ENCODE results near the gene CYSTM1.

Gene CYSTM1

DNA sequence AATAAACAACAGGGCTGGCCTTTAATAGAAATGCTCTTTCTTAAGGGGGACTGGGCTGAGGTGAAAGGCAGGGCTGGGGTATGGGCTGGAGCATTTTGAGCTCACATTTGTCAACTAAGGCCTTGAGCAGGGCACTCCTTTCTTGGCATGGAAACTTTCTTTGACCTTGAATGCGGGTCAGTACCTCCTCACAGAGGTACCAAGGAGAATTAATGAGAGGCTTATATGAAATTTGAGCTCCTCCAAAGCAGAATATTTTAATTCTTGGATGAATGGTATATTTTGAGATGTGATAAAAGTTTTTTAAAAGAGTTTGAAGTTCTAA, 3.1 kb downstream of the CYSTM1 start:
- Histone ChIP-seq H3K27ac (peak overlapping the region; percentile 71 to 83), H3K4me3 (peak overlapping the region; percentile 29)
- TF ChIP-seq, protein P1, sequence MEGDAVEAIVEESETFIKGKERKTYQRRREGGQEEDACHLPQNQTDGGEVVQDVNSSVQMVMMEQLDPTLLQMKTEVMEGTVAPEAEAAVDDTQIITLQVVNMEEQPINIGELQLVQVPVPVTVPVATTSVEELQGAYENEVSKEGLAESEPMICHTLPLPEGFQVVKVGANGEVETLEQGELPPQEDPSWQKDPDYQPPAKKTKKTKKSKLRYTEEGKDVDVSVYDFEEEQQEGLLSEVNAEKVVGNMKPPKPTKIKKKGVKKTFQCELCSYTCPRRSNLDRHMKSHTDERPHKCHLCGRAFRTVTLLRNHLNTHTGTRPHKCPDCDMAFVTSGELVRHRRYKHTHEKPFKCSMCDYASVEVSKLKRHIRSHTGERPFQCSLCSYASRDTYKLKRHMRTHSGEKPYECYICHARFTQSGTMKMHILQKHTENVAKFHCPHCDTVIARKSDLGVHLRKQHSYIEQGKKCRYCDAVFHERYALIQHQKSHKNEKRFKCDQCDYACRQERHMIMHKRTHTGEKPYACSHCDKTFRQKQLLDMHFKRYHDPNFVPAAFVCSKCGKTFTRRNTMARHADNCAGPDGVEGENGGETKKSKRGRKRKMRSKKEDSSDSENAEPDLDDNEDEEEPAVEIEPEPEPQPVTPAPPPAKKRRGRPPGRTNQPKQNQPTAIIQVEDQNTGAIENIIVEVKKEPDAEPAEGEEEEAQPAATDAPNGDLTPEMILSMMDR (IDR thresholded peaks at IDR 0.05), result no peak
- DNase-seq (ENCODE audit: low spot score), result no peak

DNA sequence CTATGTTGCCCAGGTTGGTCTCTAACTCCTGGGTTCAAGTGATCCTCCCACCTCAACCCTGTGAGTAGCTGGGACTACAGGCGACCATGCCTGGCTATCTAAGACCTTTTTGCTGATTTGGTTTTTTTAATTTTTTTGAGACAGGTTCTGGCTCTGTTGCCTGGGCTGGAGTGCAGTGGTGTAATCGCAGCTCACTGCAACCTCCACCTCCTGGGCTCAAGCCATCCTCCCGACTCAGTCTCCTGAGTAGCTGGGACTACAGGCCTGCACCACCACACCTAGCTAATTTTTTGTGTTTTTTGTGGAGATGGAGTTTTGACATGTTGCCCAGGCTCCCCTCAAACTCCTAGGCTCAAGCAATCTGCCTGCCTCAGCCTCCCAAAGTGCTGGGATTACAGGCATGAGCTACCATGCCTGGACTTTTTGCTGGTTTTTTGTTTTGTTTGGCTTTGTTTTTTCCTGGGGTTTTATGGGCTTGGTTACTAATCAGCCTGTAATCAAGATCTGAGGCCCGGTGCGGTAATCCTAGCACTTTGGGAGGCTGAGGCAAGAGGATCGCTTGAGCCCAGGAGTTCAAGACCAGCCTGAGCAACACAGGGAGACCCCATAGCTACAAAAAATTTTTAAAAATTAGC, 3.6 kb downstream of the CYSTM1 start:
- DNase-seq (ENCODE audit: low spot score), result no peak
- Histone ChIP-seq H3K4me3 (no peak overlapping the region), H3K27ac (peak overlapping the region; percentile 71 to 83)
- TF ChIP-seq, protein P1 (IDR thresholded peaks at IDR 0.05), result no peak

DNA sequence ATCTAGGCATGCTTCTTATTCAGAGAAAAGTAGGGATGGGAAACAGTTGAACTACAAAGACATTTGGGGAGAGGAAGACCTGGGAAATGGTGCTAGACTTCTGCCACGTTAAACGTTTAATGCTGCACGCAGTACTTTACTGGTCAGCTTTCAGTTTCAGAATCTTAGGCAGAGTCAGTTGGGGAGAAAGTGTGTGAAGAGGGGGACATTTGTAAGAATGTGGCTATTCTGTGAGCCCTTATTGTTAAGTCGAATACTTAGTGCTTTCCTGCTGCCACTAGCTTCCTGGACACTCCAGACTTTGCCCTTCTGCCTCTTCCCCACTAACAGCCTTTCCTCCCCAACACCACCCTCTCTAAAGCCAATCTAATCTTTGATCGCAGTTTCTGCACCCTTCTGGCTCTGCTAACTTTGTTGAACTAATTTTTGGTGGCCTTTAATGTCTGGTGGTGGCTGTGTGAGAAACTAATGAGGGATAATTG, 6.1 kb downstream of the CYSTM1 start:
- H3K27ac ChIP-seq, result peak overlapping the region in 1 of 2 donors; percentile 41
- no peak overlapping the region for H3K4me3 ChIP-seq
- TF ChIP-seq, protein P1 (IDR thresholded peaks at IDR 0.05), result no peak
- DNase-seq (ENCODE audit: low spot score), result no peak

DNA sequence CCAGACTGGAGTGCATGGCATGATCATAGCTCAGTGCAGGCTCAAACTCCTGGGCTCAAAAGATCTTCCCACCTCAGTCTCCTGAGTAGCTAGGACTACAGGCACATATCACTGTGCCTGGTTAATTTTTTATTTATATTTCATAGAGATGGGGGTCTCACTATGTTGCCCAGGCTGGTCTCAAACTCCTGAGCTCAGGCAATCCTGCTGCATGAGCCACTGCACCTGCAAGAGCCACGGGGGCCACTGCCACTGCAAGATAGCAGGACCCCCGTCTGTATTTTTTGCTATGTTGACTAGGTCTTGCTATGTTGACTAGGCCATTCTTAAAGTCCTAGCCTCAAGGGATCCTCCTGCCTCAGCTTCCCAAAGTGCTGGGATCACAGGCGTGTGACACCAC, 6.5 kb downstream of the CYSTM1 start:
- DNase-seq (ENCODE audit: low spot score), result no peak
- Histone ChIP-seq H3K27ac (no peak overlapping the region), H3K4me3 (no peak overlapping the region)
- TF ChIP-seq, protein P1 (IDR thresholded peaks at IDR 0.05), result no peak

DNA sequence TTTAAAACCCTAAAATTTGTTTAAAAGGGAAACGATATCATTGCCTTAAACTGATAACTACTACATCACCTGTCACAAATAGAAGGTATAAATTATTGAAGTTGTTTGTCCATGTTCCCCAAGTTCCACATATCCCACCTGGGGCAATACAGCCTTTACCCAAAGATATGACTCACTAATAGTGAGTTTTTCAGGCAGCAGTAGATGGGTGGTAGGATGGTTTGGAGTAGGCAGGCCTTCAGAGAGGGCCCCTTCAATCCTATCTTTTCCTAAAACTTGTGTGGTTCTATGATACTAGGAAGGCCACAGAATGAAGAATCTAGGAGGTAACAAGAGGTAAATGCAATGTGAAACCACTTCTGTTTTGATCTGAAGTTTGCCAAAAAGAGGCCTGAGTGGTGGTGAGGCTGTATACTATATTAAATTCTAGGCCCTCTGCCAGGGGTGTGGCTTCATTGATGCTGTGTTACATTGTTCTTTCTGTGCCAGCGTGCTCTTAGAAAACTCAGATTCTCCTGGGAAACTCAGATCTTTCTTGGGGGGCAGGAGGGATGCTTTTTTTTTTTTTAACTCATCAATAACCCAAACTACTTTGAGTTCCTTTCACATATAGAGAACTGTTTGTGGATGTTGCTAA, 7.2 kb downstream of the CYSTM1 start:
- DNase-seq (ENCODE audit: low spot score), result no peak
- H3K27ac ChIP-seq, result peak overlapping the region in 1 of 2 donors; percentile 53
- H3K4me3 ChIP-seq, result no peak overlapping the region
- TF ChIP-seq, protein P1 (IDR thresholded peaks at IDR 0.05), result no peak

DNA sequence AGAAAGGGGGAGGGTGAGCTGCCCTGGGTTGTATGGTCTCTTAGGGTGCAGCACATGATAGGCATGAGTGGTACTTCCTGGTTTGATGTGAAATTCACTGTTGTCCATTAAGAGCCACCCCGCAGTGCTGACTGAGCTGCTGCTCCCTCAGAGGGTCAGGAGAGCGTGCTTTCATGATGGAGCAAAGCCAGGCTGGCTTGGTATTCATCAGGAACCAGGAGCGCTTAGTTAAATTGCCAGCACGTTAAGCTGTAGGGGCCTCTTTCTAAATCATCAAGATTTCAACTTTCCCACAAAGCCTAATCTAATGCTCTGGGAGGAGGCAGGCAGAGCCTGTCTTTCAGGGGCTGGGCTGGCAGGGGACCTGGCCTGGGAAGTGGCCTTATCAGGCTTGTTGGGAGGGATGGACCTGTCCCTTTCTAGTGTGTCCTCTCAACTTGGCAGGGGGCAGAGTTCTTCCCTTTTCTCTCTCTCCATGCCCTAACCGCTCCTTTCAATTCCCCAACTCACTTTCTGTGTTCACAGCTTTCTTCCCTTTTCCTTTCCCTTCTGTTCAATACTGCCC, 7.9 kb downstream of the CYSTM1 start:
- no peak for DNase-seq (ENCODE audit: low spot score)
- TF ChIP-seq, protein P1 (IDR thresholded peaks at IDR 0.05), result no peak
- Histone ChIP-seq H3K4me3 (no peak overlapping the region), H3K27ac (peak overlapping the region in 1 of 2 donors; percentile 53)

DNA sequence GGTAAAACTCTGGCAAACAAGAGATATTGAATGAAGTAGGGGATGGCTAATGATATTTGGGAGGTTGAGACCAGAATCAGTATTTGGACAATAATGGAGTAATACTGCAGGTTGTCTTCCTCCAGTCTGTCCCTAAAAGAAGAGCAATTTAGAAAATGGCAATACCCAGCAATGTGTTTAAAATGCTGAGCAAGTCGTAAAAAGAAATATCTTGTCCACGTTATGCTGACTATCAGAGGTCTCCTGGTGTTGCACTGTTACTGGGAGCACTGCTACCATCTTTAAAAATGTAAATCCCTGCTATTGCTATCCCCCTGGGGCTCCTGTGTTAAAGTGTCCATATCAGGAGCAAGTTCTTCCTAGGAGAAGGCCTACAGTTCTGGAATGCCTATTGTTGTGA, 10.4 kb downstream of the CYSTM1 start:
- no peak overlapping the region for H3K27ac ChIP-seq
- no peak for DNase-seq (ENCODE audit: low spot score)
- H3K4me3 ChIP-seq, result no peak overlapping the region
- TF ChIP-seq, protein P1 (IDR thresholded peaks at IDR 0.05), result no peak
